Activated CD8-positive, alpha-beta memory T cell treated with anti-CD3 and anti-CD28 coated beads, Interleukin-2, amount 10 ng/mL, durations not matched to agents 7 days and 5 days (primary cell): ENCODE data around the gene ARHGAP11B.
A peak's percentile ranks its signal among the peaks of the same experiment; 100 is the strongest.
"Not testable (repeated sequence)": the region's sequence is repeated elsewhere in the genome, so short reads cannot be mapped to it uniquely, and the experiment has no call there.

Source experiments
- ATAC-seq: fragments of 150-1000 bp; cut with Tn5 transposase; one replicate; pipeline ENCODE4 v1.10.0; 2021; ENCODE audit warnings: moderate library complexity
- CTCF ChIA-PET: fragments of 350-600 bp; sonication (Branson Sonifier 250); formaldehyde crosslinking; loops from one replicate; lab custom pipeline; 2021; ENCODE audit warnings: antibody characterized with exemption; lab: Charles Lee
- DNase-seq: peaks from one replicate; pipeline ENCODE4 v3.0.0-alpha.2; 2020
- H3K27ac Mint-ChIP-seq: one replicate; pipeline ENCODE4 v1.8.0; 2021; ENCODE audit warnings: mild to moderate bottlenecking, mixed read lengths
- H3K27me3 Mint-ChIP-seq: one replicate; pipeline ENCODE4 v1.8.0; 2021; ENCODE audit warnings: mixed read lengths
- H3K36me3 Mint-ChIP-seq: one replicate; pipeline ENCODE4 v1.8.0; 2021; ENCODE audit warnings: mild to moderate bottlenecking, mixed read lengths
- H3K4me1 Mint-ChIP-seq: one replicate; pipeline ENCODE4 v1.8.0; 2021; ENCODE audit warnings: mixed read lengths
- H3K4me3 Mint-ChIP-seq: one replicate; pipeline ENCODE4 v1.8.0; 2021; ENCODE audit warnings: mild to moderate bottlenecking, moderate library complexity, mixed read lengths
- H3K9me3 Mint-ChIP-seq: one replicate; pipeline ENCODE4 v1.8.0; 2022; ENCODE audit warnings: low read depth, mixed read lengths

ARHGAP11B gene

GRCh38 chr15:30625436-30626193 lies at the start of gene ARHGAP11B:
Gene ARHGAP11B, plus strand, starts transcription at chr15:30626128.
- H3K27me3 Mint-ChIP-seq, H3K9me3 Mint-ChIP-seq, CTCF ChIA-PET: not testable (repeated sequence)
- ATAC-seq, result peak; percentile 97
- DNase-seq, result peak; percentile 99
- Mint-ChIP-seq H3K4me1 (peaks cover 18% of the 10 kb centered on the region), H3K27ac (peak within 1 kb of the TSS; percentile 97), H3K36me3 (peaks cover 18% of the 10 kb centered on the region), H3K4me3 (peak within 1 kb of the TSS; percentile 97)

- H3K27ac Mint-ChIP-seq, H3K27me3 Mint-ChIP-seq, H3K4me3 Mint-ChIP-seq, ATAC-seq, H3K4me1 Mint-ChIP-seq, H3K36me3 Mint-ChIP-seq, DNase-seq, CTCF ChIA-PET, H3K9me3 Mint-ChIP-seq: not testable (repeated sequence)
Observed at GRCh38 chr15:30579394-30579970, 46.4 kb upstream of the ARHGAP11B start.

DNA sequence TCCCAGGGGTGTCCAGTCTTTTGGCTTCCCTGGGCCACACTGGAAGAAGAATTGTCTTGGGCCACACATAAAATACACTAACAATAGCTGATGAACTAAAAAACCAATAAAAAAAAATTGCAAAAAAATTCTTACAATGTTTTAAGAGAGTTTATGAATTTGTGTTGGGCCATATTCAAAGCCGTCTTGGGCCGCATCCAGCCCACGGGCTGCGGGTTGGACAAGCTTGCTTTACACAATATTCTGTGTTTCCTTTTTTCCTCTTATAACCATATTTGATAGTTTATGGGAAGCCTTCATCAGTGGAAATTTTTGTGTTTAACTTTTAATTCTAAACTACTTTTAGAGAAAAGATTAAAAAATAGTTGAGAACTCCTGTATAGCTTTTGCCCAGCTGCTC lies 45.2 kb upstream of the ARHGAP11B start:
- CTCF ChIA-PET, result not testable (repeated sequence)

GRCh38 chr15:30598953-30599352 lies 27.0 kb upstream of the ARHGAP11B start:
- H3K4me1 Mint-ChIP-seq, CTCF ChIA-PET, H3K36me3 Mint-ChIP-seq, H3K27me3 Mint-ChIP-seq, H3K4me3 Mint-ChIP-seq, ATAC-seq, H3K27ac Mint-ChIP-seq, DNase-seq, H3K9me3 Mint-ChIP-seq: not testable (repeated sequence)

More for the DNA sequence above, 45.2 kb upstream of the ARHGAP11B start:
- not testable (repeated sequence) for H3K4me3 Mint-ChIP-seq, DNase-seq, H3K4me1 Mint-ChIP-seq, H3K27me3 Mint-ChIP-seq, H3K27ac Mint-ChIP-seq, H3K36me3 Mint-ChIP-seq, H3K9me3 Mint-ChIP-seq, ATAC-seq

DNA sequence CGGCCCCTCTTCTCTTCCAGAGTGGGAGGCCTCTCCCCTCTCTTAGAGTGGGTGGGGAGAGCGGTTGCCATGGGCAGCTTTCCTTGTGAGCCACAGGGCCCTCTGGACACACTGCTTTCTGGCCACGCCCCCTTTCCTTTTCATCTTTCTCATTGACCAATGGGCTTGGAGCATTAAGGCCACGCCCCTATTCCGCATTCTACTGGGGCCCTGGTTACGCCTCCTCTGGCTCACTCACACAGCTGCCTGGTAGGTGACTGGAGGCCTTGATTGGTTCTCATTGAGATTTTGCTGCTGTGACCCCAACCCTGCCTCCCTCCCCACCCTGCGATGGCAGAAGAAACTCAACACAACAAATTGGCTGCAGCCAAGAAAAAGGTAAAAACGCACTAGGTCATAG lies 22.1 kb upstream of the ARHGAP11B start, which contains the start of gene GOLGA8H:
Gene GOLGA8H (plus strand): TSS at position 233 of the 400 bp plus-strand sequence. CDS start 98 bp downstream, at position 331.
- CTCF ChIA-PET, H3K4me1 Mint-ChIP-seq, H3K9me3 Mint-ChIP-seq, DNase-seq, H3K36me3 Mint-ChIP-seq, H3K4me3 Mint-ChIP-seq, H3K27me3 Mint-ChIP-seq, ATAC-seq, H3K27ac Mint-ChIP-seq: not testable (repeated sequence)

DNA sequence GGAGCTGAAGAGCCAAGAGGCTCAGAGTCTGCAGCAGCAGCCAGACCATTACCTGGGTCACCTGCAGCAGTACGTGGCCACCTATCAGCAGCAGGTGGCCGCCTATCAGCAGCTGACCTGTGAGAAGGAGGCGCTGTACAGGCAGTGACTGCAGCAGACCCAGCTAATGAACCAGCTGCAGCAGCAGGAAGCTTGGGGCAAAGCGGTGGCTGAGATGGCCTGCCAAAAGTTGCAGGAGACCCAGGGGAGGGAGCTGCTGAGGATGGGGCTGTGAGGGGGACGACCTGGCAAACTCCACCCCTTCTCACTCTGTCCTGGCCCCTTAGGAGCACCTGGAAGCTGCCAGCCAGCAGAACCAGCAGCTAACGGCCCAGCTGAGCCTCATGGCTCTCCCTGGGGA lies 13.7 kb upstream of the ARHGAP11B start:
- H3K4me3 Mint-ChIP-seq, CTCF ChIA-PET, H3K27me3 Mint-ChIP-seq, H3K9me3 Mint-ChIP-seq, H3K4me1 Mint-ChIP-seq, DNase-seq, H3K36me3 Mint-ChIP-seq, H3K27ac Mint-ChIP-seq, ATAC-seq: not testable (repeated sequence)

- H3K4me1 Mint-ChIP-seq, H3K36me3 Mint-ChIP-seq, ATAC-seq, CTCF ChIA-PET, DNase-seq, H3K9me3 Mint-ChIP-seq, H3K27ac Mint-ChIP-seq, H3K27me3 Mint-ChIP-seq, H3K4me3 Mint-ChIP-seq: not testable (repeated sequence)
Observed at GRCh38 chr15:30621342-30621741, 4.6 kb upstream of the ARHGAP11B start.

- CTCF ChIA-PET, H3K9me3 Mint-ChIP-seq, H3K27me3 Mint-ChIP-seq, DNase-seq: not testable (repeated sequence)
- Mint-ChIP-seq H3K36me3 (peaks cover 18% of the 10 kb centered on the region), H3K4me1 (peaks cover 18% of the 10 kb centered on the region), H3K27ac (peak overlapping the region; percentile 97), H3K4me3 (peak overlapping the region; percentile 97)
- ATAC-seq, result peak; percentile 2
Observed at GRCh38 chr15:30626194-30626565, 252 bp downstream of the ARHGAP11B start.

DNA sequence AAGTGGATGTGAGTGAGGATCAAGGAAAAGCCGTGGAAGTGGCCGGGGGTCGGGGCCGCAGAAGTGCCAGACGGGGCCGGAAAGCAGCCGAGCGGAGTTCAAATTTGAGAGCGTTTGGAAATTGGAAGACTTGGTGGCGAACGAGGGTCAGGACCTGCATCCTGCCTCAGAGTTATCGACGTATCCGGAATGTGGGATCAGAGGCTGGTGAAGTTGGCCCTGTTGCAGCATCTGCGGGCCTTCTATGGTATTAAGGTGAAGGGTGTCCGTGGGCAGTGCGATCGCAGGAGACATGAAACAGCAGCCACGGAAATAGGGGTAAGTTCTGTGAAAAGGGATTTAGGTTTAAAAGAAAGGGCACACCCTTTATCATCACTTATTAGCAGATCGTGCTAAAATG lies 704 bp downstream of the ARHGAP11B start:
- H3K9me3 Mint-ChIP-seq, H3K27me3 Mint-ChIP-seq, CTCF ChIA-PET, DNase-seq, ATAC-seq: not testable (repeated sequence)
- peak overlapping the region; percentile 97 for H3K27ac Mint-ChIP-seq
- H3K4me3 Mint-ChIP-seq, result peak overlapping the region; percentile 97
- peaks cover 18% of the 10 kb centered on the region for H3K36me3 Mint-ChIP-seq
- peaks cover 18% of the 10 kb centered on the region for H3K4me1 Mint-ChIP-seq

- H3K9me3 Mint-ChIP-seq, result no peaks in the 10 kb centered on the region
- CTCF ChIA-PET, result no interaction called here
- ATAC-seq (no peak), DNase-seq (no peak)
- peaks cover 47% of the 10 kb centered on the region for H3K4me1 Mint-ChIP-seq
- no peak overlapping the region for H3K4me3 Mint-ChIP-seq
- no peaks in the 10 kb centered on the region for H3K27me3 Mint-ChIP-seq
- peaks cover 58% of the 10 kb centered on the region for H3K36me3 Mint-ChIP-seq
- peak overlapping the region; percentile 42 for H3K27ac Mint-ChIP-seq
Observed at GRCh38 chr15:30650012-30650929, 24.3 kb downstream of the ARHGAP11B start.

- H3K4me3 Mint-ChIP-seq, H3K9me3 Mint-ChIP-seq, H3K4me1 Mint-ChIP-seq, DNase-seq, ATAC-seq, H3K27ac Mint-ChIP-seq, H3K27me3 Mint-ChIP-seq: not testable (repeated sequence)
- peaks cover 20% of the 10 kb centered on the region for H3K36me3 Mint-ChIP-seq
- CTCF ChIA-PET, result interaction anchor here (1.5 kb wide), 1 partner anchor 468 kb away, joined by 4 read pairs; no protein-coding TSS in a partner anchor
Observed at GRCh38 chr15:30661154-30661553, 35.2 kb downstream of the ARHGAP11B start.

DNA sequence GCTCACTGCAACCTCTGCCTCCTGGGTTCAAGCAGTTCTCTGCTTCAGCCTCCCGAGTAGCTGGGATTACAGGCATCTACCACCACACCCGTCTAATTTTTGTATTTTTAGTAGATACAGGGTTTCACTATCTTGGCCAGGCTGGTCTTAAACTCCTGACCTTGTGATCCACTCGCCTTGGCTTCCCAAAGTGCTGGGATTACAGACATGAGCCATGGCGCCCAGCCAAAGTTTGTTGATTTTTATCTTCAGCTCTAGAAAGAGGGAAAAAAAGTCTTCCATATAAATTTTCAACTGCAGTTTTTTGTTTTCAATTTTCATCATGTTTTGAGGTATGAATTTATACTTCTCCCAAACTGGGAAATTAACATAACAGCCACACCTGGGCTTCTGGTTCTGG lies 43.7 kb downstream of the ARHGAP11B start:
- CTCF ChIA-PET, result not testable (repeated sequence)
- H3K4me1 Mint-ChIP-seq, result peaks cover 14% of the 10 kb centered on the region

DNA sequence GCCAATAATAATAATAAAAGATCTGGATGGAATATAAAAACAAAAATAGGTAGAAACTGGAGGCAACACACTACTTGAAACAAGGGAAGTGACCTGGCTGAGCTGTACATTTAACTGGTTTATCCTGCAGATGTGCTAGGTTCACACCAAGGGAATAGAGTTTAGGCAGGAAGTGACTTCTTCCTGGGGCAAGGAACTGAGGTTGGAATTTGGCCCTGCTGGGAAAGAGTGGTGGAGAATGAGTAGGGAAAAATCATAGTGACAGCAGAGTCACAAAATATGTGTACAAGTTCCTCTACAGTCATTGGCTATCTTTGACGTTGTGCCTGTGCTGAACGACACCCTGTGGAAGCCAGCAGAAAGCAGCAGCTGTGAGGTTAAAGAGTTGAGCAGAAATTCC lies 44.1 kb downstream of the ARHGAP11B start:
- Mint-ChIP-seq H3K9me3 (no peaks in the 10 kb centered on the region), H3K4me1 (peaks cover 14% of the 10 kb centered on the region), H3K4me3 (no peak overlapping the region), H3K27ac (no peak overlapping the region), H3K36me3 (peaks cover 52% of the 10 kb centered on the region), H3K27me3 (no peaks in the 10 kb centered on the region)
- CTCF ChIA-PET, result no interaction called here
- DNase-seq, result no peak
- ATAC-seq, result no peak

More for the DNA sequence above, 43.7 kb downstream of the ARHGAP11B start:
- not testable (repeated sequence) for H3K9me3 Mint-ChIP-seq, ATAC-seq, H3K27ac Mint-ChIP-seq, H3K4me3 Mint-ChIP-seq, H3K27me3 Mint-ChIP-seq, DNase-seq
- H3K36me3 Mint-ChIP-seq, result peaks cover 53% of the 10 kb centered on the region
